Smooth muscle cell (in vitro differentiated cells): ENCODE results near the gene MKLN1. TPM values are rescaled to one million over a fixed set of nuclear protein-coding genes. Genes with fewer than 3 reads are reported as not detected.

Experiments used
- DNase-seq: peaks from one replicate; lab custom pipeline; 2025; ENCODE audit not compliant: unreplicated experiment; lab: John Stamatoyannopoulos, UW
- H2AFZ ChIP-seq: fragments of 200-600 bp; sonication (generic); 2 replicates; pipeline ENCODE4 v1.6.0; 2016; ENCODE audit warnings: antibody characterized with exemption, low read depth, mild to moderate bottlenecking
- H3F3A ChIP-seq: fragments of 200-600 bp; sonication (generic); 2 replicates; pipeline ENCODE4 v1.6.0; 2017; ENCODE audit warnings: antibody characterized with exemption, low read depth
- H3K27ac ChIP-seq: fragments of 200-600 bp; sonication (generic); 2 replicates; pipeline ENCODE4 v1.5.1; 2016; ENCODE audit warnings: low read depth, mild to moderate bottlenecking
- H3K27me3 ChIP-seq: fragments of 200-600 bp; sonication (generic); 2 replicates; pipeline ENCODE4 v1.6.1; 2016; ENCODE audit warnings: low read depth, mild to moderate bottlenecking
- H3K36me3 ChIP-seq: fragments of 200-600 bp; sonication (generic); 2 replicates; pipeline ENCODE4 v1.5.1; 2016; ENCODE audit warnings: low read depth
- H3K4me1 ChIP-seq: fragments of 200-600 bp; sonication (generic); 2 replicates; pipeline ENCODE4 v1.5.1; 2016; ENCODE audit warnings: low read depth
- H3K4me2 ChIP-seq: fragments of 200-600 bp; sonication (generic); 2 replicates; pipeline ENCODE4 v1.6.0; 2016; ENCODE audit warnings: mild to moderate bottlenecking
- H3K4me3 ChIP-seq: fragments of 200-600 bp; sonication (generic); 2 replicates; pipeline ENCODE4 v1.5.1; 2016; ENCODE audit warnings: mild to moderate bottlenecking
- H3K79me2 ChIP-seq: fragments of 200-600 bp; sonication (generic); 2 replicates; pipeline ENCODE4 v1.6.0; 2016; ENCODE audit warnings: low read depth, mild to moderate bottlenecking
- H3K9ac ChIP-seq: fragments of 200-600 bp; sonication (generic); 2 replicates; pipeline ENCODE4 v1.6.0; 2016; ENCODE audit warnings: low read depth
- H3K9me3 ChIP-seq: fragments of 200-600 bp; sonication (generic); replicated peaks from 2 replicates; pipeline ENCODE4 v1.5.1; 2016; ENCODE audit warnings: low read depth
- H4K20me1 ChIP-seq: fragments of 200-600 bp; sonication (generic); 2 replicates; pipeline ENCODE4 v1.6.0; 2016; ENCODE audit warnings: low read depth
- WGBS: methylation state at CpG from one replicate; pipeline ENCODE4 v1.1.7; 2016; ENCODE audit warnings: low lambda C conversion rate; 5-methylcytosine and 5-hydroxymethylcytosine counted together
- polyA plus RNA-seq: library from polyadenylated mRNA; unstranded; fragments of >200 nt; fragmentation: Nextera tagmentation; extraction: Ambion mirVana; gene quantifications from 2 replicates; pipeline ENCODE4 v1.2.1, GENCODE V29; 2016
- total RNA-seq: library from RNA; depleted of rRNA; stranded (reverse); fragments of >200 nt; gene quantifications from 2 replicates; pipeline ENCODE4 v1.2.3, GENCODE V29; 2014
- TF ChIP-seq, protein P1 (sequence below): fragments of 200-600 bp; sonication (generic); IDR thresholded peaks from 2 replicates; pipeline ENCODE4 v1.5.1; 2017; ENCODE audit warnings: borderline replicate concordance, mild to moderate bottlenecking, antibody characterized with exemption; ENCODE audit not compliant: insufficient read depth, poor library complexity, severe bottlenecking

Gene MKLN1
- total and polyA plus RNA-seq, 2 experiments from 2014 or later: 26.3 to 45.3 TPM

- H3K9ac ChIP-seq: no peak overlapping the region
- H3K27ac ChIP-seq: no peak overlapping the region
- WGBS: 96% methylated on average over 8 of the region's 11 CpGs
- TF ChIP-seq, protein P1, sequence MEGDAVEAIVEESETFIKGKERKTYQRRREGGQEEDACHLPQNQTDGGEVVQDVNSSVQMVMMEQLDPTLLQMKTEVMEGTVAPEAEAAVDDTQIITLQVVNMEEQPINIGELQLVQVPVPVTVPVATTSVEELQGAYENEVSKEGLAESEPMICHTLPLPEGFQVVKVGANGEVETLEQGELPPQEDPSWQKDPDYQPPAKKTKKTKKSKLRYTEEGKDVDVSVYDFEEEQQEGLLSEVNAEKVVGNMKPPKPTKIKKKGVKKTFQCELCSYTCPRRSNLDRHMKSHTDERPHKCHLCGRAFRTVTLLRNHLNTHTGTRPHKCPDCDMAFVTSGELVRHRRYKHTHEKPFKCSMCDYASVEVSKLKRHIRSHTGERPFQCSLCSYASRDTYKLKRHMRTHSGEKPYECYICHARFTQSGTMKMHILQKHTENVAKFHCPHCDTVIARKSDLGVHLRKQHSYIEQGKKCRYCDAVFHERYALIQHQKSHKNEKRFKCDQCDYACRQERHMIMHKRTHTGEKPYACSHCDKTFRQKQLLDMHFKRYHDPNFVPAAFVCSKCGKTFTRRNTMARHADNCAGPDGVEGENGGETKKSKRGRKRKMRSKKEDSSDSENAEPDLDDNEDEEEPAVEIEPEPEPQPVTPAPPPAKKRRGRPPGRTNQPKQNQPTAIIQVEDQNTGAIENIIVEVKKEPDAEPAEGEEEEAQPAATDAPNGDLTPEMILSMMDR: no peak
- no peak overlapping the region for H2AFZ ChIP-seq
- no peaks in the 10 kb centered on the region for H3F3A ChIP-seq
- H3K4me1 ChIP-seq: no peaks in the 10 kb centered on the region
- no peak for DNase-seq
- no peaks in the 10 kb centered on the region for H4K20me1 ChIP-seq
- H3K4me2 ChIP-seq: no peak overlapping the region
- no peaks in the 10 kb centered on the region for H3K36me3 ChIP-seq
- no peaks in the 10 kb centered on the region for H3K79me2 ChIP-seq
- H3K9me3 ChIP-seq: no peaks in the 10 kb centered on the region
- no peak overlapping the region for H3K4me3 ChIP-seq
- H3K27me3 ChIP-seq: no peaks in the 10 kb centered on the region
These were observed 201.9 kb downstream of the MKLN1 start for GRCh38 chr7:131529617-131530016.

DNA sequence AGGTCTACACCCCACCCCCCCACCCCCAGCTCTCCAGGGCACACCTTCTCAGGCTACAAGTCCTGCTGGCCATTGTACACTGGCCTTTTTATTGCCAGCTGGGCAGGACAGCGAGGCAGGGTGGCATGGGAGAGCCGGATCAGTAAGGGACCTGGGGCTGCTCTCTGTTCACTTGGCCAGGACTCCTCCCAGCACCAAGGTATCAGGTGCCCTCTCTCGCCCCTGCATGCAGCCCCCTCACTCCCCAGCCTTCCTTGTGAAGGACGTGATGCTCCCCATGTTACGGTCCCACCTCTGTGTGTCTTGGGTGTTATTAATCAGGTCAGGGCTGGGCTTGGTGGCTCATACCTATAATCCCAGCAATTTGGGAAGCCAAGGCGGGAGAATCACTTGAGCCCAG, 202.5 kb downstream of the MKLN1 start:
- H3K4me2 ChIP-seq: no peak overlapping the region
- H2AFZ ChIP-seq: no peak overlapping the region
- WGBS: 95% methylated on average over 6 of the region's 6 CpGs
- H3K27ac ChIP-seq: no peak overlapping the region
- H3K36me3 ChIP-seq: no peaks in the 10 kb centered on the region
- TF ChIP-seq, protein P1: no peak
- no peak overlapping the region for H3K4me3 ChIP-seq
- H3K9me3 ChIP-seq: no peaks in the 10 kb centered on the region
- no peaks in the 10 kb centered on the region for H4K20me1 ChIP-seq
- H3K27me3 ChIP-seq: no peaks in the 10 kb centered on the region
- no peaks in the 10 kb centered on the region for H3K79me2 ChIP-seq
- DNase-seq: no peak
- H3K4me1 ChIP-seq: no peaks in the 10 kb centered on the region
- H3F3A ChIP-seq: no peaks in the 10 kb centered on the region
- H3K9ac ChIP-seq: no peak overlapping the region

- H3K36me3 ChIP-seq: no peaks in the 10 kb centered on the region
- no peak overlapping the region for H3K4me2 ChIP-seq
- H3K27me3 ChIP-seq: no peaks in the 10 kb centered on the region
- TF ChIP-seq, protein P1: no peak
- H3K9me3 ChIP-seq: no peaks in the 10 kb centered on the region
- H2AFZ ChIP-seq: no peak overlapping the region
- no peaks in the 10 kb centered on the region for H4K20me1 ChIP-seq
- H3K9ac ChIP-seq: no peak overlapping the region
- no peak overlapping the region for H3K4me3 ChIP-seq
- H3K27ac ChIP-seq: no peak overlapping the region
- H3K79me2 ChIP-seq: no peaks in the 10 kb centered on the region
- 88% methylated on average over 10 of the region's 10 CpGs for WGBS
- H3F3A ChIP-seq: no peaks in the 10 kb centered on the region
- no peaks in the 10 kb centered on the region for H3K4me1 ChIP-seq
- DNase-seq: no peak
These were observed 205.0 kb downstream of the MKLN1 start for GRCh38 chr7:131532570-131533091.

DNA sequence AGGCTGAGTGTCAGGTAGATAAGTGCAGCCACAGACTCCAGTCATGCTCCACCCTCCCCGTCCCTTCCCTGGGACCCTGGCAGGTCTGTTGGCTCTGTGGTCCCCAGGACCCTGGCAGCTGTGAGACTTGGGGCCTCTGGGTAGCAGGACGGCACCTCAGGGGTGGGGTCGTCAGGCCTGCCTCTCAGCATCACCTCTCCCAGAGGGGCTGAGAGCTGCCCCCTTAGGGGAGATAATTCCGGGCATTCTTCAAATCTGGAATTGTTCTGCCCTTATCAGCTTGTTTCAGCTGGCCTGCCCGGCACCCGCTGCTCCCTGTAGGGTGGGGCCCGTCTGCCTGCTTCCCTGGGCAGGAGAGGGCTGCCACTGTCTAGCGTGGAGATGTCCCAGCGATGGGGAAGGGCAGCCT, 205.5 kb downstream of the MKLN1 start:
- TF ChIP-seq, protein P1: no peak
- Histone ChIP-seq H3K79me2 (no peaks in the 10 kb centered on the region), H3K4me2 (no peak overlapping the region), H3K4me1 (peaks cover 3% of the 10 kb centered on the region), H3K9me3 (no peaks in the 10 kb centered on the region), H3K27me3 (no peaks in the 10 kb centered on the region), H2AFZ (no peak overlapping the region), H3K9ac (no peak overlapping the region), H4K20me1 (no peaks in the 10 kb centered on the region), H3K4me3 (no peak overlapping the region), H3F3A (no peaks in the 10 kb centered on the region), H3K36me3 (no peaks in the 10 kb centered on the region), H3K27ac (no peak overlapping the region)
- no peak for DNase-seq
- WGBS: 91% methylated on average over 9 of the region's 9 CpGs
